Hepatocyte (in vitro differentiated cells): ENCODE measurements around the gene INSR. TPM values are rescaled to one million over a fixed set of nuclear protein-coding genes. Genes with fewer than 3 reads are reported as not detected.

Source experiments
- DNase-seq: peaks from one replicate; pipeline ENCODE4 v3.0.0-alpha.2; 2016; ENCODE audit warnings: low spot score
- H2AFZ ChIP-seq: fragments of 200-600 bp; sonication (generic); 2 replicates; pipeline ENCODE4 v1.6.0; 2016; ENCODE audit warnings: antibody characterized with exemption, mild to moderate bottlenecking
- H3K27ac ChIP-seq: fragments of 200-600 bp; sonication (generic); 2 replicates; pipeline ENCODE4 v1.5.1; 2016; ENCODE audit warnings: mild to moderate bottlenecking
- H3K27me3 ChIP-seq: fragments of 200-600 bp; sonication (generic); 2 replicates; pipeline ENCODE4 v1.6.1; 2016
- H3K36me3 ChIP-seq: fragments of 200-600 bp; sonication (generic); replicated peaks from 2 replicates; pipeline ENCODE4 v1.5.1; 2016; ENCODE audit warnings: low read depth; ENCODE audit not compliant: insufficient read depth
- H3K4me1 ChIP-seq: fragments of 200-600 bp; sonication (generic); 2 replicates; pipeline ENCODE4 v1.5.1; 2016; ENCODE audit warnings: mild to moderate bottlenecking, moderate library complexity; ENCODE audit not compliant: insufficient read depth
- H3K4me2 ChIP-seq: fragments of 200-600 bp; sonication (generic); 2 replicates; pipeline ENCODE4 v1.6.0; 2016
- H3K4me3 ChIP-seq: fragments of 200-600 bp; sonication (generic); 2 replicates; pipeline ENCODE4 v1.5.1; 2016; ENCODE audit warnings: mild to moderate bottlenecking
- H3K79me2 ChIP-seq: fragments of 200-600 bp; sonication (generic); 2 replicates; pipeline ENCODE4 v1.6.0; 2017; ENCODE audit warnings: mild to moderate bottlenecking
- H3K9me2 ChIP-seq: fragments of 200-600 bp; sonication (generic); replicated peaks from 2 replicates; pipeline ENCODE4 v1.6.0; 2017; ENCODE audit warnings: mild to moderate bottlenecking; ENCODE audit not compliant: insufficient read depth
- H3K9me3 ChIP-seq: fragments of 200-600 bp; sonication (generic); 2 replicates; pipeline ENCODE4 v1.5.1; 2016; ENCODE audit warnings: low read depth, mild to moderate bottlenecking
- H4K20me1 ChIP-seq: fragments of 200-600 bp; sonication (generic); 2 replicates; pipeline ENCODE4 v1.6.0; 2016; ENCODE audit warnings: mild to moderate bottlenecking; ENCODE audit not compliant: insufficient read depth, poor library complexity, severe bottlenecking
- EZH2 ChIP-seq: fragments of 200-600 bp; sonication (generic); IDR thresholded peaks from 2 replicates; pipeline ENCODE4 v1.6.1; 2016; ENCODE audit warnings: antibody characterized with exemption, mild to moderate bottlenecking, borderline replicate concordance
- EZH2phosphoT487 ChIP-seq: fragments of 200-600 bp; sonication (generic); IDR thresholded peaks from one replicate; pipeline ENCODE4 v1.6.1; 2018; ENCODE audit warnings: antibody characterized with exemption, mild to moderate bottlenecking, low read depth, moderate library complexity; ENCODE audit not compliant: unreplicated experiment, severe bottlenecking
- WGBS: methylation state at CpG from one replicate; pipeline ENCODE4 v1.1.6; 2016; ENCODE audit warnings: low lambda C conversion rate; ENCODE audit errors: missing lambda C conversion rate; 5-methylcytosine and 5-hydroxymethylcytosine counted together
- polyA plus RNA-seq: library from polyadenylated mRNA; unstranded; fragments of >200 nt; fragmentation: Nextera tagmentation; extraction: Ambion mirVana; gene quantifications from 2 replicates; pipeline ENCODE4 v1.2.1, GENCODE V29; 2016
- total RNA-seq: library from RNA; depleted of rRNA; stranded (reverse); fragments of >200 nt; gene quantifications from 2 replicates; pipeline ENCODE4 v1.2.3, GENCODE V29; 2014
- TF ChIP-seq, protein P1 (sequence below): fragments of 200-600 bp; sonication (generic); IDR thresholded peaks from 2 replicates; pipeline ENCODE4 v1.5.1; 2016; ENCODE audit warnings: antibody characterized with exemption, mild to moderate bottlenecking; ENCODE audit not compliant: poor library complexity

The INSR gene
- total and polyA plus RNA-seq, 2 experiments from 2014 or later: 17.0 to 59.0 TPM

- H3K4me2 ChIP-seq: no peak overlapping the region
- no peaks in the 10 kb centered on the region for H3K4me1 ChIP-seq
- peaks cover 14% of the 10 kb centered on the region for H3K36me3 ChIP-seq
- no peaks in the 10 kb centered on the region for H3K9me3 ChIP-seq
- TF ChIP-seq, protein P1, sequence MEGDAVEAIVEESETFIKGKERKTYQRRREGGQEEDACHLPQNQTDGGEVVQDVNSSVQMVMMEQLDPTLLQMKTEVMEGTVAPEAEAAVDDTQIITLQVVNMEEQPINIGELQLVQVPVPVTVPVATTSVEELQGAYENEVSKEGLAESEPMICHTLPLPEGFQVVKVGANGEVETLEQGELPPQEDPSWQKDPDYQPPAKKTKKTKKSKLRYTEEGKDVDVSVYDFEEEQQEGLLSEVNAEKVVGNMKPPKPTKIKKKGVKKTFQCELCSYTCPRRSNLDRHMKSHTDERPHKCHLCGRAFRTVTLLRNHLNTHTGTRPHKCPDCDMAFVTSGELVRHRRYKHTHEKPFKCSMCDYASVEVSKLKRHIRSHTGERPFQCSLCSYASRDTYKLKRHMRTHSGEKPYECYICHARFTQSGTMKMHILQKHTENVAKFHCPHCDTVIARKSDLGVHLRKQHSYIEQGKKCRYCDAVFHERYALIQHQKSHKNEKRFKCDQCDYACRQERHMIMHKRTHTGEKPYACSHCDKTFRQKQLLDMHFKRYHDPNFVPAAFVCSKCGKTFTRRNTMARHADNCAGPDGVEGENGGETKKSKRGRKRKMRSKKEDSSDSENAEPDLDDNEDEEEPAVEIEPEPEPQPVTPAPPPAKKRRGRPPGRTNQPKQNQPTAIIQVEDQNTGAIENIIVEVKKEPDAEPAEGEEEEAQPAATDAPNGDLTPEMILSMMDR: no peak
- TF ChIP-seq EZH2 (no peak), EZH2phosphoT487 (no peak)
- H2AFZ ChIP-seq: no peak overlapping the region
- no peaks in the 10 kb centered on the region for H3K27me3 ChIP-seq
- 98% methylated on average over 15 of the region's 16 CpGs for WGBS
- no peaks in the 10 kb centered on the region for H3K9me2 ChIP-seq
- H3K79me2 ChIP-seq: no peaks in the 10 kb centered on the region
- no peak overlapping the region for H3K27ac ChIP-seq
- no peaks in the 10 kb centered on the region for H4K20me1 ChIP-seq
- H3K4me3 ChIP-seq: no peak overlapping the region
- DNase-seq: no peak
These were observed 169.0 kb downstream of the INSR start for GRCh38 chr19:7125221-7125620.

DNA sequence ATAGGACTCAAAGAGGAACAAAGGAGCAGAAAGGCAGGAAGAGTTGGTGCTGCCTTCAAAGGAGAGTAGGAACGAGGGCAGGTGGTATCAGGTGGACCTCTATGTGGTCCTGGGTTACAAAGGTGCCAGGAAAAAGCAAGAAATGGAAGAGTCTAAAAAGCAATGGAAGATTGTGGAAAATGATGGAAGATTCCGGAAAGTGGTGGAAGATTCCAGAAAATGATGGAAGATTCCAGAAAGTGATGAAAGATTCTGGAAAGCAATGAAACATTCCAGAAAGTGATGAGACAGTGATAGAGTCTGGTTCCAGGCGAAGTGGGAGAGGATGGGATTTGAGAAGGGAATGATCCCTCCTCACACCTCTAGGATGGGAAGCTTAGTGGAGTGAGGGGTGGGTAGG lies 169.4 kb downstream of the INSR start:
- WGBS: 65% methylated on average over 3 of the region's 3 CpGs
- Histone ChIP-seq H2AFZ (no peak overlapping the region), H3K36me3 (peaks cover 14% of the 10 kb centered on the region), H3K4me3 (no peak overlapping the region), H3K79me2 (no peaks in the 10 kb centered on the region), H3K27ac (no peak overlapping the region), H3K27me3 (no peaks in the 10 kb centered on the region), H4K20me1 (no peaks in the 10 kb centered on the region), H3K9me2 (no peaks in the 10 kb centered on the region), H3K4me2 (no peak overlapping the region), H3K4me1 (no peaks in the 10 kb centered on the region), H3K9me3 (no peaks in the 10 kb centered on the region)
- TF ChIP-seq EZH2 (no peak), EZH2phosphoT487 (no peak)
- TF ChIP-seq, protein P1: no peak
- DNase-seq: no peak

DNA sequence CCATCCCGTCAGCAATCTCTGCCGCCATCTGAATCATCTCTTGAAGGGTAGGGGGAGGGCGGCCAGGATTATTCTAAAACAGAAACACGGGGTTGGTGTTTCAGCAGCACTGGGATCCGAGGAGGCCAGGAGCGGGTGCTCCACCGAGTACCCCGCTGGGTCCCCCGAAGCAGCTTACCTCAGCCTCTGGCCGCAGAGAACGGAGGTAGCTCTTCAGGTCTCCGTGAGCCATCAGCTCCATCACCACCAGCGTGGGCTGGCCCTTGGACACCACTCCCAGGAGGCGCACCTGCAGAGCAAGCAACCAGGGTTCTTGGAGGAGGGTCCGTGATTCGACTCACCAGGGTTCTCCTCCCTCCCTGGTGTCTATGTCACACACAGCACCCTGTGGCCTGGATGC lies 171.5 kb downstream of the INSR start:
- no peak for DNase-seq
- WGBS: 97% methylated on average over 16 of the region's 16 CpGs
- Histone ChIP-seq H3K79me2 (no peaks in the 10 kb centered on the region), H3K27me3 (no peaks in the 10 kb centered on the region), H2AFZ (no peak overlapping the region), H3K9me3 (no peaks in the 10 kb centered on the region), H3K36me3 (peaks cover 14% of the 10 kb centered on the region), H4K20me1 (no peaks in the 10 kb centered on the region), H3K27ac (no peak overlapping the region), H3K4me3 (no peak overlapping the region), H3K9me2 (no peaks in the 10 kb centered on the region), H3K4me2 (no peak overlapping the region), H3K4me1 (no peaks in the 10 kb centered on the region)
- TF ChIP-seq EZH2phosphoT487: no peak
- TF ChIP-seq EZH2: no peak
- TF ChIP-seq, protein P1: no peak

DNA sequence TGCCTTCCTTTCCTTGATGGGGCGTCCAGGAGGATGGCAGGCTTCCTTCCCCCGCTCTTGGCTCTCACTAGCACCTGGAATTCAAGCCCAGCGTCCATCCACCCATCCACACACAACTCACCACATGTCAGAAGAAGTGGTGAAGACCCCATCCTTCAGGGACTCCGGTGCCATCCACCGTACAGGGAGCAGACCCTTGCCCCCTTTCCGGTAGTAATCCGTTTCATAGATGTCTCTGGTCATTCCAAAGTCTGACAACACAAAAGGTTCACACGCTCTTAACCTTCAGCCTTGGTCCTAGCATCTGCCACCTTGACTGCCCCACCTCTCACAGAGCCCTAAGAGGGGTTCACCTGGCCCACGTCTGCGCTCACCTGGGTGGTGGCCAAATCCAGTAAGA lies 173.7 kb downstream of the INSR start:
- H3K9me3 ChIP-seq: no peaks in the 10 kb centered on the region
- H3K9me2 ChIP-seq: no peaks in the 10 kb centered on the region
- H3K79me2 ChIP-seq: no peaks in the 10 kb centered on the region
- H3K27ac ChIP-seq: no peak overlapping the region
- H3K4me3 ChIP-seq: no peak overlapping the region
- DNase-seq: no peak
- H3K4me2 ChIP-seq: no peak overlapping the region
- no peaks in the 10 kb centered on the region for H3K4me1 ChIP-seq
- no peaks in the 10 kb centered on the region for H3K27me3 ChIP-seq
- no peak overlapping the region for H2AFZ ChIP-seq
- TF ChIP-seq, protein P1: no peak
- no peak for TF ChIP-seq EZH2
- TF ChIP-seq EZH2phosphoT487: no peak
- no peaks in the 10 kb centered on the region for H4K20me1 ChIP-seq
- 97% methylated on average over 10 of the region's 10 CpGs for WGBS
- H3K36me3 ChIP-seq: no peaks in the 10 kb centered on the region
